Measurements from ENCODE around the gene DPYSL5.

DNA sequence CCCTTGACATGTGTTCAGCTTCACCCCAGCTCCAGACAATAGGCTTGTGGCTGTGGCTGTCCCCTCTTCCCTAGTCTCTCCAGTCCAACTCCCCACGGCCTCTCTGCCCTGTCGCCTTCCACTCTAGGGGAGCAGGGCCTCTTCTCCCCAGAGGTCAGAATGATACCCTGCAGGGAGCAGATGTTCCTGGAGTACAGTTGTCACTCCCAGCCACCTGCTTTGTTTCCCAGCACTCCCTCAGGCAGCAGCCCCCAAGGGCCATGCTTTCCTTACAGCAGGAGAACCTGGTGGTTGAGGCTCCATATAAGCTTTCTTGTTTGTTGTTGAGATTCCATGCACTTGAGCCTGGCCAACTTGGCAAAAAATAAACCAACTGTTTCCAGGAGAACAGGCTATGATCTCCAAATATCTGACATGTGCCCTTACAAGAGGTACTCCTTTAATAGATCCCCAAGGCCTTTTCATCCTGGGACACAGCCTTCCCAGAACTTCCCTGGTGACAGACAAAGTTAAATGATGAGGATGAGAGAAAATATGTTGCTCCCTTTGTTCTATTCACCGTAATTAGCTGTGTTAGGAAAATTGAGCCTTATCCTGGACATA is 45.1 kb downstream of the DPYSL5 start:
- TF ChIP-seq POLR2AphosphoS5 (IDR thresholded peaks at IDR 0.05; ENCODE audit: low read depth, low read length), result no peak
- no peak for TF ChIP-seq POLR2A (IDR thresholded peaks at IDR 0.05; ENCODE audit: low read depth, low read length)
